ENCODE measurements around the gene LHFPL2. TPM values are rescaled to one million over a fixed set of nuclear protein-coding genes. Genes with fewer than 3 reads are reported as not detected.

Gene LHFPL2
- total and polyA plus RNA-seq, 9 of the 15 experiments (the other 6 are each of a cell fraction or from before 2014, with no cell fraction given) = 1.0 to 6.6 (median 4.6) TPM

DNA sequence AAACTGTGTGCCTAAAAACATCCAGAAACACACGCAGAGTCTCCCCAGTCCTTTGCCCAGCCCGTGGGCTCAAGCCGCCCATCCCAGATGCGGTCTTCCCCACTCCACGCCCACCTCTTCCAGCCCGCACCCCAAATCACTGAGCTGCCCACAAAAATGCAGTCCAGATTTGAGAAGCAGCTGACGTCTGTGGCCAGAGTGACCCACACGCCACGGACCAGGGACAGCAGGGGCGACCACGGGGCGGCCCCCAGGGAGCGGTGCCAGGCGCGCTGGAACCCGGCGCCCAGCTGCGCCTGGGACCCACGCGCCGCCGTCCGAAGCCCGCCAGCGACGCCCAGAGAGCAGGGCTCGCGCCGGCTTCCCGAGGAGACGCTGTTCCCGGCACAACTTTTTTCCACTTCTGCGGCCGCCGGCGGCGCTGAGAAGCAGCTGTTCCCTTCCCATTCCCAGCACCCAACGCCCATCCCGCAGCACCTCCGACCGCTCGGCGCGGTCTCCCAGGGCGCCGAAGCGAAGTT is 674 bp downstream of the LHFPL2 start (continued):
- TF ChIP-seq PCBP1 (IDR thresholded peaks at IDR 0.05; ENCODE audit: low read depth, low read length, poor library complexity, severe bottlenecking) (no peak), KAT8 (IDR thresholded peaks at IDR 0.05; ENCODE audit: low read depth) (no peak), STAT5B (CRISPR knock-in tag; IDR thresholded peaks at IDR 0.05) (no peak), ZNF324 (CRISPR knock-in tag; IDR thresholded peaks at IDR 0.05) (no peak), ASH1L (IDR thresholded peaks at IDR 0.05; ENCODE audit: borderline replicate concordance, low read depth, partially characterized antibody) (no peak), CBFA2T2 (conservative IDR thresholded peaks at IDR 0.05) (no peak), FOXA3 (CRISPR knock-in tag; conservative IDR thresholded peaks at IDR 0.05 in 1 of 2, IDR thresholded peaks at IDR 0.05 in 1 of 2) (0 out of 4 replicates have a peak, but pooled peaks of 1 of the 2 experiments have one; percentile 32), OTX1 (CRISPR knock-in tag; IDR thresholded peaks at IDR 0.05) (no peak), TCFL5 (CRISPR knock-in tag; conservative IDR thresholded peaks at IDR 0.05) (no peak), XRCC5 (IDR thresholded peaks at IDR 0.05; ENCODE audit: low read depth, low read length) (no peak), FOXK2 (conservative IDR thresholded peaks at IDR 0.05 in 1 of 2, IDR thresholded peaks at IDR 0.05 in 1 of 2; ENCODE audit: low read depth in 2 of 2) (no peak), L3MBTL2 (IDR thresholded peaks at IDR 0.05) (peak; percentile 85), MEIS2 (IDR thresholded peaks at IDR 0.05; ENCODE audit: partially characterized antibody) (no peak), ZNF436 (CRISPR knock-in tag; IDR thresholded peaks at IDR 0.05) (no peak), ZNF408 (CRISPR knock-in tag; IDR thresholded peaks at IDR 0.05; ENCODE audit: low read depth) (no peak), NR4A1 (CRISPR knock-in tag; IDR thresholded peaks at IDR 0.05) (no peak), NR4A1 (tag; IDR thresholded peaks at IDR 0.05) (no peak), TCF7 (IDR thresholded peaks at IDR 0.05; ENCODE audit: borderline replicate concordance) (no peak)
- TF ChIP-seq, protein P1, sequence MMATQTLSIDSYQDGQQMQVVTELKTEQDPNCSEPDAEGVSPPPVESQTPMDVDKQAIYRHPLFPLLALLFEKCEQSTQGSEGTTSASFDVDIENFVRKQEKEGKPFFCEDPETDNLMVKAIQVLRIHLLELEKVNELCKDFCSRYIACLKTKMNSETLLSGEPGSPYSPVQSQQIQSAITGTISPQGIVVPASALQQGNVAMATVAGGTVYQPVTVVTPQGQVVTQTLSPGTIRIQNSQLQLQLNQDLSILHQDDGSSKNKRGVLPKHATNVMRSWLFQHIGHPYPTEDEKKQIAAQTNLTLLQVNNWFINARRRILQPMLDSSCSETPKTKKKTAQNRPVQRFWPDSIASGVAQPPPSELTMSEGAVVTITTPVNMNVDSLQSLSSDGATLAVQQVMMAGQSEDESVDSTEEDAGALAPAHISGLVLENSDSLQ (IDR thresholded peaks at IDR 0.05) = no peak
- TF ChIP-seq, protein P2, sequence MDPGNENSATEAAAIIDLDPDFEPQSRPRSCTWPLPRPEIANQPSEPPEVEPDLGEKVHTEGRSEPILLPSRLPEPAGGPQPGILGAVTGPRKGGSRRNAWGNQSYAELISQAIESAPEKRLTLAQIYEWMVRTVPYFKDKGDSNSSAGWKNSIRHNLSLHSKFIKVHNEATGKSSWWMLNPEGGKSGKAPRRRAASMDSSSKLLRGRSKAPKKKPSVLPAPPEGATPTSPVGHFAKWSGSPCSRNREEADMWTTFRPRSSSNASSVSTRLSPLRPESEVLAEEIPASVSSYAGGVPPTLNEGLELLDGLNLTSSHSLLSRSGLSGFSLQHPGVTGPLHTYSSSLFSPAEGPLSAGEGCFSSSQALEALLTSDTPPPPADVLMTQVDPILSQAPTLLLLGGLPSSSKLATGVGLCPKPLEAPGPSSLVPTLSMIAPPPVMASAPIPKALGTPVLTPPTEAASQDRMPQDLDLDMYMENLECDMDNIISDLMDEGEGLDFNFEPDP (CRISPR knock-in tag; IDR thresholded peaks at IDR 0.05) = no peak
- TF ChIP-seq, protein P3, sequence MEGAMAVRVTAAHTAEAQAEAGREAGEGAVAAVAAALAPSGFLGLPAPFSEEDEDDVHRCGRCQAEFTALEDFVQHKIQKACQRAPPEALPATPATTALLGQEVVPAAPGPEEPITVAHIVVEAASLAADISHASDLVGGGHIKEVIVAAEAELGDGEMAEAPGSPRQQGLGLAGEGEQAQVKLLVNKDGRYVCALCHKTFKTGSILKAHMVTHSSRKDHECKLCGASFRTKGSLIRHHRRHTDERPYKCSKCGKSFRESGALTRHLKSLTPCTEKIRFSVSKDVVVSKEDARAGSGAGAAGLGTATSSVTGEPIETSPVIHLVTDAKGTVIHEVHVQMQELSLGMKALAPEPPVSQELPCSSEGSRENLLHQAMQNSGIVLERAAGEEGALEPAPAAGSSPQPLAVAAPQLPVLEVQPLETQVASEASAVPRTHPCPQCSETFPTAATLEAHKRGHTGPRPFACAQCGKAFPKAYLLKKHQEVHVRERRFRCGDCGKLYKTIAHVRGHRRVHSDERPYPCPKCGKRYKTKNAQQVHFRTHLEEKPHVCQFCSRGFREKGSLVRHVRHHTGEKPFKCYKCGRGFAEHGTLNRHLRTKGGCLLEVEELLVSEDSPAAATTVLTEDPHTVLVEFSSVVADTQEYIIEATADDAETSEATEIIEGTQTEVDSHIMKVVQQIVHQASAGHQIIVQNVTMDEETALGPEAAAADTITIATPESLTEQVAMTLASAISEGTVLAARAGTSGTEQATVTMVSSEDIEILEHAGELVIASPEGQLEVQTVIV (CRISPR knock-in tag; IDR thresholded peaks at IDR 0.05; ENCODE audit: borderline replicate concordance) = no peak
- TF ChIP-seq, protein P4, sequence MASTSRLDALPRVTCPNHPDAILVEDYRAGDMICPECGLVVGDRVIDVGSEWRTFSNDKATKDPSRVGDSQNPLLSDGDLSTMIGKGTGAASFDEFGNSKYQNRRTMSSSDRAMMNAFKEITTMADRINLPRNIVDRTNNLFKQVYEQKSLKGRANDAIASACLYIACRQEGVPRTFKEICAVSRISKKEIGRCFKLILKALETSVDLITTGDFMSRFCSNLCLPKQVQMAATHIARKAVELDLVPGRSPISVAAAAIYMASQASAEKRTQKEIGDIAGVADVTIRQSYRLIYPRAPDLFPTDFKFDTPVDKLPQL (IDR thresholded peaks at IDR 0.05; ENCODE audit: extremely low read depth, insufficient read length) = no peak
- TF ChIP-seq, protein P5, sequence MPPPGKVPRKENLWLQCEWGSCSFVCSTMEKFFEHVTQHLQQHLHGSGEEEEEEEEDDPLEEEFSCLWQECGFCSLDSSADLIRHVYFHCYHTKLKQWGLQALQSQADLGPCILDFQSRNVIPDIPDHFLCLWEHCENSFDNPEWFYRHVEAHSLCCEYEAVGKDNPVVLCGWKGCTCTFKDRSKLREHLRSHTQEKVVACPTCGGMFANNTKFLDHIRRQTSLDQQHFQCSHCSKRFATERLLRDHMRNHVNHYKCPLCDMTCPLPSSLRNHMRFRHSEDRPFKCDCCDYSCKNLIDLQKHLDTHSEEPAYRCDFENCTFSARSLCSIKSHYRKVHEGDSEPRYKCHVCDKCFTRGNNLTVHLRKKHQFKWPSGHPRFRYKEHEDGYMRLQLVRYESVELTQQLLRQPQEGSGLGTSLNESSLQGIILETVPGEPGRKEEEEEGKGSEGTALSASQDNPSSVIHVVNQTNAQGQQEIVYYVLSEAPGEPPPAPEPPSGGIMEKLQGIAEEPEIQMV (tag; conservative IDR thresholded peaks at IDR 0.05; ENCODE audit: low read depth) = no peak

Measured in K562 (cell line).